ENCODE measurements around the gene TRHDE.

Gene TRHDE

DNA sequence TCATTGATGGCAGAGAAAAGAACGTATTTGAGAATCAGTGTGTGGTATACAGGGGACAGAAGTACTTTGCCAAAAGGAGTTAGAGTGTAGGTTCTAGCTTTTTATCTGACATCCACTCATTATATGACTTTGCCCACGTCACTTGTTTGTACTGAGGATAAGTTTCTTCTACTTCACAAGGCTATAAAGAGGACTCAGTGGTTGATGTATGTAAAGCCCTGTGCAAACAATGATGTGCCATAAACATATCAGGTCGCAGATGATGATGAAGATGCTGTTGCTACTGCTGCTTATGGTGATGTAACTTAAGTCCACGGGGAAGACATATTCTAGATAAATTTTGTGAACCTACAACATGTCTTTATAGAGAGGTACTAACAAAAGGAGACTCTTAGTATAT is 66.3 kb downstream of the TRHDE start:
- no CpG with 5 or more reads among the region's 4 CpGs for WGBS (ENCODE audit: extremely low coverage, insufficient coverage, insufficient read length)
- Histone ChIP-seq H3K9me3 (ENCODE audit: insufficient read depth, low read depth, low read length) (no peaks in the 10 kb centered on the region), H2BK12ac (ENCODE audit: low read length) (no peak overlapping the region), H2AK5ac (ENCODE audit: low read length) (no peak overlapping the region), H2BK120ac (ENCODE audit: insufficient read depth, low read length, poor library complexity) (no peak overlapping the region), H3K4me1 (ENCODE audit: control insufficient read depth in 1 of 2, insufficient read depth in 2 of 2, low read length in 2 of 2) (no peaks in the 10 kb centered on the region), H3K14ac (ENCODE audit: low read length) (no peak overlapping the region), H4K91ac (ENCODE audit: low read depth, low read length) (no peak overlapping the region), H3K23ac (ENCODE audit: low read length) (no peak overlapping the region), H4K12ac (ENCODE audit: low read depth, low read length) (no peak overlapping the region), H2AFZ (ENCODE audit: insufficient read depth, low read length, poor library complexity) (no peak overlapping the region), H3K18ac (ENCODE audit: low read length) (no peak overlapping the region), H3K36me3 (ENCODE audit: control insufficient read depth in 1 of 2, insufficient read depth in 2 of 2, low read length in 2 of 2) (no peaks in the 10 kb centered on the region), H2BK5ac (ENCODE audit: low read depth, low read length, poor library complexity) (no peak overlapping the region), H4K8ac (ENCODE audit: low read depth, low read length) (no peak overlapping the region), H3K4me2 (ENCODE audit: low read length) (no peak overlapping the region), H3K27me3 (ENCODE audit: insufficient read depth, low read length) (no peaks in the 10 kb centered on the region), H3K27ac (ENCODE audit: low read depth, low read length) (no peak overlapping the region), H3K9ac (ENCODE audit: low read length) (no peak overlapping the region), H3K79me1 (ENCODE audit: low read length) (no peaks in the 10 kb centered on the region), H3K79me2 (ENCODE audit: control insufficient read depth, insufficient read depth, low read length, poor library complexity) (no peaks in the 10 kb centered on the region), H3K4ac (ENCODE audit: low read depth, low read length) (no peak overlapping the region), H3K4me3 (ENCODE audit: low read depth, low read length) (no peak overlapping the region)
- no peak for DNase-seq

DNA sequence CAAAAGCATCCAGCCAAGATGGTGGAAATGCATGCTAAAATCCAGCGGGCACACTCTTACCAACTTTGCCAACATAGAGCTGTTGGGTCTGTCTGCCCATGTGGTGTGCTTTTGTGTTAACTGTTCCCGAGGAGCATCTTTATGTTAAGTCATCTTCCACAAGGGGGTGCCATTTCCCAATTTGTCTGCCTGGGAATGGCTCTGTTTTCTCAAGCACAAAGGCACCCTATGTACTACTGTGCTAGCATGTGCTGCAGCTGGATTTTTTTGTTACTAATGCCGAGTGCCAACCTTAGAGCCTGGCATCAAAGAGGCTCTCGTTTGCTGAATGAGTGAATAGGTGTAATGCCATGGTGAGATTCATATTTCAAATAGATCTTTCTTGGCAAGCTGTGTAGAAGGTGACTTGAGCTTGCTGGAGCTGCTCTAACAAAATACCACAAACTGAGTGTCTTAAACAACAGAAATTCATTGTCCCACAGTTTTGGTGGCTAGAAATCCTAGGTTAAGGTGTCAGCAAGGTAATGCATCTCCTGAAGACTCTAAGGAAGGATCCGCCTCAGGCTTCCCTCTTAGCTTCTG is 74.3 kb downstream of the TRHDE start:
- Histone ChIP-seq H2BK120ac (ENCODE audit: insufficient read depth, low read length, poor library complexity) (no peak overlapping the region), H4K8ac (ENCODE audit: low read depth, low read length) (no peak overlapping the region), H3K9me3 (ENCODE audit: insufficient read depth, low read depth, low read length) (no peaks in the 10 kb centered on the region), H3K79me1 (ENCODE audit: low read length) (no peaks in the 10 kb centered on the region), H3K27ac (ENCODE audit: low read depth, low read length) (no peak overlapping the region), H3K4me1 (ENCODE audit: control insufficient read depth in 1 of 2, insufficient read depth in 2 of 2, low read length in 2 of 2) (no peaks in the 10 kb centered on the region), H3K27me3 (ENCODE audit: insufficient read depth, low read length) (no peaks in the 10 kb centered on the region), H2AFZ (ENCODE audit: insufficient read depth, low read length, poor library complexity) (no peak overlapping the region), H4K12ac (ENCODE audit: low read depth, low read length) (no peak overlapping the region), H3K14ac (ENCODE audit: low read length) (no peak overlapping the region), H2BK5ac (ENCODE audit: low read depth, low read length, poor library complexity) (no peak overlapping the region), H3K36me3 (ENCODE audit: control insufficient read depth in 1 of 2, insufficient read depth in 2 of 2, low read length in 2 of 2) (no peaks in the 10 kb centered on the region), H2BK12ac (ENCODE audit: low read length) (no peak overlapping the region), H3K79me2 (ENCODE audit: control insufficient read depth, insufficient read depth, low read length, poor library complexity) (no peaks in the 10 kb centered on the region), H3K23ac (ENCODE audit: low read length) (no peak overlapping the region), H3K9ac (ENCODE audit: low read length) (no peak overlapping the region), H4K91ac (ENCODE audit: low read depth, low read length) (no peak overlapping the region), H3K18ac (ENCODE audit: low read length) (no peak overlapping the region), H3K4me3 (ENCODE audit: low read depth, low read length) (no peak overlapping the region), H3K4ac (ENCODE audit: low read depth, low read length) (no peak overlapping the region), H2AK5ac (ENCODE audit: low read length) (no peak overlapping the region), H3K4me2 (ENCODE audit: low read length) (no peak overlapping the region)
- WGBS (ENCODE audit: extremely low coverage, insufficient coverage, insufficient read length), result no CpG with 5 or more reads among the region's 5 CpGs
- peak; percentile 12 to 80 for DNase-seq

DNA sequence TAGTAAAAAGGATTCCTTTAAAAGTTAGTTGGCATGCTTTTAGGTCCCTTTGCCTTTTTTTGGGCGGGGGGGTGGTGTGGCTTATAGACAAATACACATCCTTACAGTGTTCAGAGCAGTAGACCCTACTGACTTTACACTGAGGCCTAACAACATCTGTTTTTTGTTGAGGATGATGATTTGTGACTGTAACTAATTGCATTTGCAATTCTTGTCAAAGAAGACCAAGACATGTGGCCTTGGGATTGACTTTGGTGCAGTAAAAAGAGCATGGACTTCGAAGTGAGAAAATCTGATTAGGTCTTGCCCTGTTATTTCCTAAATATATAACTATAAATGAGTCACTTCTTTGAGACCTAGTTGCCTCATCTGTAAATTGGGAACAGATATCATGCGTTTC is 77.3 kb downstream of the TRHDE start:
- Histone ChIP-seq H3K4me1 (ENCODE audit: control insufficient read depth in 1 of 2, insufficient read depth in 2 of 2, low read length in 2 of 2) (no peaks in the 10 kb centered on the region), H3K23ac (ENCODE audit: low read length) (no peak overlapping the region), H4K8ac (ENCODE audit: low read depth, low read length) (no peak overlapping the region), H3K79me2 (ENCODE audit: control insufficient read depth, insufficient read depth, low read length, poor library complexity) (no peaks in the 10 kb centered on the region), H3K14ac (ENCODE audit: low read length) (no peak overlapping the region), H3K79me1 (ENCODE audit: low read length) (no peaks in the 10 kb centered on the region), H3K18ac (ENCODE audit: low read length) (no peak overlapping the region), H2AK5ac (ENCODE audit: low read length) (no peak overlapping the region), H3K4ac (ENCODE audit: low read depth, low read length) (no peak overlapping the region), H3K27ac (ENCODE audit: low read depth, low read length) (no peak overlapping the region), H2BK5ac (ENCODE audit: low read depth, low read length, poor library complexity) (no peak overlapping the region), H3K27me3 (ENCODE audit: insufficient read depth, low read length) (no peaks in the 10 kb centered on the region), H3K9ac (ENCODE audit: low read length) (no peak overlapping the region), H2BK120ac (ENCODE audit: insufficient read depth, low read length, poor library complexity) (no peak overlapping the region), H3K9me3 (ENCODE audit: insufficient read depth, low read depth, low read length) (no peaks in the 10 kb centered on the region), H2AFZ (ENCODE audit: insufficient read depth, low read length, poor library complexity) (no peak overlapping the region), H3K36me3 (ENCODE audit: control insufficient read depth in 1 of 2, insufficient read depth in 2 of 2, low read length in 2 of 2) (no peaks in the 10 kb centered on the region), H2BK12ac (ENCODE audit: low read length) (no peak overlapping the region), H4K12ac (ENCODE audit: low read depth, low read length) (no peak overlapping the region), H4K91ac (ENCODE audit: low read depth, low read length) (no peak overlapping the region), H3K4me3 (ENCODE audit: low read depth, low read length) (no peak overlapping the region), H3K4me2 (ENCODE audit: low read length) (no peak overlapping the region)
- no peak for DNase-seq
- WGBS (ENCODE audit: extremely low coverage, insufficient coverage, insufficient read length), result no CpG with 5 or more reads among the region's 3 CpGs

DNA sequence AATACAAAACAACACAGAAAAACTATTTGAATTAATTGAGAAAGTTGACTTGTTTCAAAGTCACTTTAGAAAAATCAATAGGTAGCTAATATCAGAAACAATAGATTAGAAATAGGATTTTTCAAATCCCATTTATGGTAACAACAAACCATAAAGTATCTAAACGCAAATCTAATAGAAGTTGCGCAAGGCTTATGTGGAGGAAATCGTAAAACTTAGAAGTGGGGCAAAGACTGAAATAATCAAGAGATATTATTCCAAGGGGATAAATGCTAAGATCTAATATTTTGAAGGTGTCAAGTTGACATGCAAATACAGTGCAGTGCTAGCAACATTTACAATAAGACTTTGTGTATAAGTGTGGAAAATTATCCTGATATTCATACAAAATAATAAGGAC is 87.2 kb downstream of the TRHDE start:
- H4K8ac ChIP-seq (ENCODE audit: low read depth, low read length), result no peak overlapping the region
- H3K9ac ChIP-seq (ENCODE audit: low read length), result no peak overlapping the region
- DNase-seq, result no peak
- no peak overlapping the region for H3K23ac ChIP-seq (ENCODE audit: low read length)
- H2BK120ac ChIP-seq (ENCODE audit: insufficient read depth, low read length, poor library complexity), result no peak overlapping the region
- no peaks in the 10 kb centered on the region for H3K79me2 ChIP-seq (ENCODE audit: control insufficient read depth, insufficient read depth, low read length, poor library complexity)
- H2BK12ac ChIP-seq (ENCODE audit: low read length), result no peak overlapping the region
- no peaks in the 10 kb centered on the region for H3K27me3 ChIP-seq (ENCODE audit: insufficient read depth, low read length)
- no peaks in the 10 kb centered on the region for H3K36me3 ChIP-seq (ENCODE audit: control insufficient read depth in 1 of 2, insufficient read depth in 2 of 2, low read length in 2 of 2)
- no peak overlapping the region for H2AFZ ChIP-seq (ENCODE audit: insufficient read depth, low read length, poor library complexity)
- H3K4me2 ChIP-seq (ENCODE audit: low read length), result no peak overlapping the region
- H3K9me3 ChIP-seq (ENCODE audit: insufficient read depth, low read depth, low read length), result no peaks in the 10 kb centered on the region
- no peak overlapping the region for H3K27ac ChIP-seq (ENCODE audit: low read depth, low read length)
- H3K79me1 ChIP-seq (ENCODE audit: low read length), result no peaks in the 10 kb centered on the region
- no CpG with 5 or more reads among the region's 3 CpGs for WGBS (ENCODE audit: extremely low coverage, insufficient coverage, insufficient read length)
- no peak overlapping the region for H4K12ac ChIP-seq (ENCODE audit: low read depth, low read length)
- H3K4me3 ChIP-seq (ENCODE audit: low read depth, low read length), result no peak overlapping the region
- no peaks in the 10 kb centered on the region for H3K4me1 ChIP-seq (ENCODE audit: control insufficient read depth in 1 of 2, insufficient read depth in 2 of 2, low read length in 2 of 2)
- H2BK5ac ChIP-seq (ENCODE audit: low read depth, low read length, poor library complexity), result no peak overlapping the region
- no peak overlapping the region for H3K14ac ChIP-seq (ENCODE audit: low read length)
- H3K4ac ChIP-seq (ENCODE audit: low read depth, low read length), result no peak overlapping the region
- no peak overlapping the region for H4K91ac ChIP-seq (ENCODE audit: low read depth, low read length)
- H3K18ac ChIP-seq (ENCODE audit: low read length), result no peak overlapping the region
- no peak overlapping the region for H2AK5ac ChIP-seq (ENCODE audit: low read length)

Measured in trophoblast cell (in vitro differentiated cells and primary cell).